Stimulated activated naive B cell treated with anti-CD40 and anti-IgM and Interleukin-4, amounts not matched to agents 10 μg/mL and 1 μg/mL and 100 μg/mL, for 72 hours (primary cell): ENCODE results near the gene KAT6B.

Experiments
- ATAC-seq, 2 donors: fragments of 150-1000 bp; cut with Tn5 transposase; replicated peaks; 2 replicates each; pipeline ENCODE4 v1.10.0; 2021; ENCODE audit warnings: moderate library complexity in 1 of 2
- DNase-seq: peaks from one replicate; pipeline ENCODE4 v3.0.0; 2021
- H3K27ac Mint-ChIP-seq: one replicate; pipeline ENCODE4 v1.8.0; 2022; ENCODE audit warnings: mild to moderate bottlenecking, mixed read lengths
- H3K27me3 Mint-ChIP-seq, 2 donors: one replicate each; pipeline ENCODE4 v1.8.0; 2022; ENCODE audit warnings: mixed read lengths in 2 of 2
- H3K36me3 Mint-ChIP-seq, 2 donors: one replicate each; pipeline ENCODE4 v1.8.0; 2022; ENCODE audit warnings: mixed read lengths in 2 of 2, mild to moderate bottlenecking in 1 of 2
- H3K4me1 Mint-ChIP-seq, 2 donors: one replicate each; pipeline ENCODE4 v1.8.0; 2022; ENCODE audit warnings: mixed read lengths in 2 of 2, mild to moderate bottlenecking in 1 of 2
- H3K4me3 Mint-ChIP-seq, 2 donors: one replicate each; pipeline ENCODE4 v1.8.0; 2022; ENCODE audit warnings: mild to moderate bottlenecking in 2 of 2, mixed read lengths in 2 of 2, moderate library complexity in 1 of 2
- H3K9me3 Mint-ChIP-seq, 2 donors: one replicate each; pipeline ENCODE4 v1.8.0; 2022; ENCODE audit warnings: mixed read lengths in 2 of 2, mild to moderate bottlenecking in 1 of 2

KAT6B gene

GRCh38 chr10:74828946-74829345, 2.5 kb downstream of the KAT6B start:
- peaks cover 38 to 64% of the 10 kb centered on the region in 2 donors for H3K4me1 Mint-ChIP-seq

DNA sequence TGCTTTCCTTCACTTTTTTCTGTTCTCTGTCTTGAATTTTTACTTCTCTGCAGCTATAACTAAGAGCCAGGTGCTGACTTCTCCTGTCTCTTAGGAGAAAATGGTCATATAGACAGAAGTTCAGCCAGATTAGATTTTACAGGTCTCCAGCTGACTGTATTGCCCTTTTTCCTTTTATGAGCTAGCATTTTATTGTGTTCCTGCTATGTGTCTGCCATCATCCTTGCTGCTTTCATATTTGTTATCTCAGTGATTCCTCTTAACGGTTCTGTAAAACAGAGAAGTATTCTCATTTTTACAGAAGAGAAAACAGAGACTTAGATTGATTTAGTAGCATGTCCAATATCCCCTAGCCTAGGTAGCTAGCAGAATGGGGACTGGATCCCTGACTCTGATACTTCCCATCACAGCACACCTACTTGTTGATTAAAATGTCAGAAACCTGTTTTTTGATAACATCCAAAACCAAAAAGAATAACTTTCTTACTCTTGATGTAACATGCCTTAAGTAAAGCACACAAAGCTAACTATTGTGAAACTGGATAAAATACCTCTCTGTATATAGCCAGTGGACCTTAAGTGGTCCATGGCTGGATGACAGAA, 5.2 kb downstream of the KAT6B start:
- Mint-ChIP-seq H3K27me3 (no peaks in the 10 kb centered on the region), H3K4me3 (no peak overlapping the region), H3K4me1 (peaks cover 42 to 76% of the 10 kb centered on the region in 2 donors), H3K27ac (no peak overlapping the region), H3K9me3 (peaks cover 0 to 6% of the 10 kb centered on the region in 2 donors), H3K36me3 (peaks cover 21 to 23% of the 10 kb centered on the region in 2 donors)
- DNase-seq (no peak), ATAC-seq (no peak)

More at GRCh38 chr10:74828946-74829345, 2.5 kb downstream of the KAT6B start:
- peak overlapping the region; percentile 62 for H3K27ac Mint-ChIP-seq
- DNase-seq, result no peak
- peaks cover 0 to 6% of the 10 kb centered on the region in 2 donors for H3K9me3 Mint-ChIP-seq
- H3K36me3 Mint-ChIP-seq, result peaks cover 13% of the 10 kb centered on the region in 2 donors
- no peaks in the 10 kb centered on the region for H3K27me3 Mint-ChIP-seq
- H3K4me3 Mint-ChIP-seq, result peak overlapping the region in 1 of 2 donors; percentile 43
- no peak for ATAC-seq

DNA sequence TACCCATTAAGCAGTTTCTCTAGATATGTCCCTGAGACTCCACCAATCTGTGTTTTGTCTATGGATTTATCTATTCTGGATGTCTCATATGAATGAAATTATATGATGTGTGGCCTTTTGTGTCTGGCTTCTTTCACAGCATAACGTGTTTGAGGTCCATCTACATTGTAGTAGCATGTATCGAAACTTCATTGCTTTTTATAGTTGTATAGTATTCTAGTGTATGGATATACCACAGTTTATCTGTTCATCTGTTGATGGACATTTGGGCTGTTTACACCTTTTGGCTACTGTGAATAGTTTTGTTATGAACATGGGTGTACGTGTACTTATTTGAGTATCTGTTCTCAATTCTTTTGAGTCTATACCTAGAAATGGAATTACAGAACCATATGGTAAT, 9.6 kb downstream of the KAT6B start:
- Mint-ChIP-seq H3K27ac (no peak overlapping the region), H3K9me3 (no peaks in the 10 kb centered on the region), H3K4me3 (no peak overlapping the region), H3K27me3 (no peaks in the 10 kb centered on the region), H3K4me1 (peaks cover 30 to 60% of the 10 kb centered on the region in 2 donors), H3K36me3 (peaks cover 18 to 20% of the 10 kb centered on the region in 2 donors)
- no peak for ATAC-seq
- DNase-seq, result no peak

DNA sequence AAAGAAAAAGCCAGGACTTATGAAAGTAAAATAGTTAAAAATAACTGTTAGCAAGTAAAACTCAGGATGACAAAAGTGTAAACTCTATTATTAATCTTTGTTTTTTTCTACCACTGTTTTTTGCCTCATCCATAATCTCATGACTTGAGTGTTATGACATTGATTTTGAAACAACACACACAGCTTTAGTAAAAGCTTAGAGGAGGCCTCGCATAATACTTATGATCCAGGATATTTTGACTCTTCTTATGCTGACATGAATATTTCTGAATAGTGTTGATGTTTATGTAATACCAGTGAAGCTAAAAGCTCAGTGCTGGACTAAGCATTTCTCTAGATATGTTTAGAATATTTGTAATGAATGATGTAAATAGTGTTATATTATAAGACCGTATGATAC, 10.5 kb downstream of the KAT6B start:
- Mint-ChIP-seq H3K36me3 (peaks cover 18 to 20% of the 10 kb centered on the region in 2 donors), H3K27ac (no peak overlapping the region), H3K4me1 (peaks cover 23 to 55% of the 10 kb centered on the region in 2 donors), H3K9me3 (no peaks in the 10 kb centered on the region), H3K27me3 (no peaks in the 10 kb centered on the region), H3K4me3 (no peak overlapping the region)
- DNase-seq (no peak), ATAC-seq (no peak)

GRCh38 chr10:74837743-74838142, 11.3 kb downstream of the KAT6B start:
- Mint-ChIP-seq H3K4me3 (no peak overlapping the region), H3K27me3 (no peaks in the 10 kb centered on the region), H3K27ac (no peak overlapping the region), H3K9me3 (no peaks in the 10 kb centered on the region), H3K4me1 (peaks cover 26 to 60% of the 10 kb centered on the region in 2 donors), H3K36me3 (peaks cover 21 to 24% of the 10 kb centered on the region in 2 donors)
- ATAC-seq, result no peak
- no peak for DNase-seq

GRCh38 chr10:74839708-74840107, 13.3 kb downstream of the KAT6B start:
- Mint-ChIP-seq H3K36me3 (peaks cover 34 to 36% of the 10 kb centered on the region in 2 donors), H3K9me3 (no peaks in the 10 kb centered on the region), H3K27me3 (no peaks in the 10 kb centered on the region), H3K4me3 (no peak overlapping the region), H3K4me1 (peaks cover 16 to 46% of the 10 kb centered on the region in 2 donors), H3K27ac (no peak overlapping the region)
- DNase-seq, result no peak
- ATAC-seq, result no peak

DNA sequence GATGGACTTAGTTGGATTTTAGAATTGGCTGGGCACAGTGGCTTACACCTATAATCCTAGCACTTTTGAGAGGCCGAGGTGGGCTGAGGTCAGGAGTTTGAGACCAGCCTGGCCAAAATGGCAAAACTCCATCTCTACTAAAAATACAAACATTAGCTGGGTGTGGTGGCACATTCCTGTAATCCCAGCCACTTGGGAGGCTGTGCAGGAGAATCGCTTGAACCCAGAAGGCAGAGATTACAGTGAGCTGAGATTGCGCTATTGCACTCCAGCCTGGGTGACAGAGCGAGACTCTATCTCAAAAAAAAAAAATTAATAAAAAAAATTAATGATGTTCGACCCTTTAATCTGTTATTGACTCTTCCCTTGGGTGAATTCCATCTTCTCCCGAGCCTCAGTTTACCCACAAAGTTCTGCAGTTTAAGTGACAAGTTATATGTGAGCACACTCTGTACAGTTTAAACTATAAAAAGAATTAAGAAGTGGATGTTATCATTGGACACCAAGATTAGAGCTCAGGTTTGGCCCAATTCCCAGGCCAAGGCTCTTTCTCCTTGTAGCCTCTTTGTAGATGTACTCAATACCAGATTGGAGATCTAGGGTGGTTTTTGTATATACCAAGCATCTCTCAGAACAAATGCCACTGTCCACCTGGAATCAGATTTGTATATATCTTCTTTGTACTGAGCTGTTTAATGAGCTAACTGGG, 15.0 kb downstream of the KAT6B start:
- H3K4me1 Mint-ChIP-seq, result peaks cover 10 to 31% of the 10 kb centered on the region in 2 donors
- ATAC-seq, result no peak
- H3K9me3 Mint-ChIP-seq, result no peaks in the 10 kb centered on the region
- H3K27me3 Mint-ChIP-seq, result no peaks in the 10 kb centered on the region
- H3K27ac Mint-ChIP-seq, result no peak overlapping the region
- no peak for DNase-seq
- peaks cover 32 to 33% of the 10 kb centered on the region in 2 donors for H3K36me3 Mint-ChIP-seq
- no peak overlapping the region for H3K4me3 Mint-ChIP-seq

DNA sequence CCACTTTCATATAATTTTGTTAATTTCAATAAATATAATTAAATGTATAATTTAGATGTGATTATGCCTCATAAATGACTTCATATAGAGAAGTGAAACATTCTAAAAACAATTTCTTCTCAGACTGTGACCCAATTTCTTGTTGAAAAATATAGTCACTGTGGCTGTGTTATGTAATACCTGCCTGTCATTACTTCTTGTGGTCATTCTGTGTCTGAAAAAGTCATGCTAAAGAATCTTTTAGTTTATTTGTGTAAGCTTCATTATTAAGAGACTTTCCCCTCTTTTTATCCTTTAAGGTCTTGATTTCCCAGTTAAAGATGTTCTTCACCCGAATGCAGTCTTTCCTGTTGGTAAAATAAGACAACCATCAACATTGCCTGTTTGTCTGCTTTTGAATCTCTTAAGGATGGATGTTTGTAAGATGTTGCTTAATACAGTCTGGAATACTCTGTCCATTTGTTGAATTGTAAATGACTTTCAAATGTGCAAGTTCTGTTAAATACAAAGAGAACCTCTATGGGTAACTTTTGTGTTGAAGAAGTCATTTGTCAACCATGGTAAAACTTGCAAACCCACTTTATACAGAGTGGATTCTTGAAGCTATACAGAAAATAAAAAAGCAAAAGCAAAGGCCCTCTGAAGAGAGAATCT, 16.0 kb downstream of the KAT6B start:
- Mint-ChIP-seq H3K36me3 (peaks cover 32 to 33% of the 10 kb centered on the region in 2 donors), H3K4me3 (no peak overlapping the region), H3K27ac (no peak overlapping the region), H3K27me3 (no peaks in the 10 kb centered on the region), H3K9me3 (no peaks in the 10 kb centered on the region), H3K4me1 (peaks cover 10 to 28% of the 10 kb centered on the region in 2 donors)
- ATAC-seq (no peak), DNase-seq (no peak)

DNA sequence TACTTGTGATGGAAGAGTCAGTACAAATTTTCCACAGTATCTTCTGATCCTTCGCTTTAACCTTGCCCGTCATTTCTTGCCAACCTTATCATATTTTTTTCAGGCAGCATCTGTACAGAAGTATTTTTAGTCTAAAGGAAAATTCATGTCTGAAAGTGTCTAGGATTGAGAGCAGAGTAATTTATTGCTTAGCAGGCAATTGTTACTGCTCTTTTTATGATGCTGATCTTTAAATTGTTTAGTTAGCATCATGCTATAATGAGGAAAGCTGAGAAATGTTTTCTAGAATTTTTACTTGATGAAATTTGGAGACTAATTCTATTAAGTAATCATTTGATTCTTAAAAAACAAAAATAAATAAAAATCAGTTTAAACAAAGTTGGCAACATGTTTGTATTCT, 20.6 kb downstream of the KAT6B start:
- Mint-ChIP-seq H3K27ac (no peak overlapping the region), H3K36me3 (peaks cover 22 to 24% of the 10 kb centered on the region in 2 donors), H3K27me3 (no peaks in the 10 kb centered on the region), H3K4me3 (no peak overlapping the region), H3K9me3 (no peaks in the 10 kb centered on the region), H3K4me1 (peaks cover 5 to 14% of the 10 kb centered on the region in 2 donors)
- DNase-seq, result no peak
- ATAC-seq, result no peak

DNA sequence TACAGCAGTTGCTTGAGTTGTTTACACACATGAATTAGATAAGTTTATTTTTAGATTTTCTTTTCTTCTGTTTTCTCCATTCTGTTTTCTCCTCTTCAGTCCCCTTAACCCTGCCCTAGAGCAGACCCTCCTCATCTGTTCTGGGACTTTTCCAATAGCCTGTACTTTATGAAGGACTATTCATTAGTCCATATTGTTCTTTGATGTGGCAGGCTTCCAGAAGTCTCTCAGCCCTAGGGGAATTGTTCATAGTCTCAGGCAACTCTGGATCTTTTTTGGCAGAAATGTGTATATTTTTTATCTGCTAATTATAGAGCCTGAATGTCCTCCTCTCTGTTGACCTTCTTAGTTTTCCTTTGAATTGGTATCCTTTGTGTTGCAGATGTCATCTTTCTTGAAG, 25.4 kb downstream of the KAT6B start:
- Mint-ChIP-seq H3K9me3 (no peaks in the 10 kb centered on the region), H3K36me3 (peaks cover 12 to 16% of the 10 kb centered on the region in 2 donors), H3K4me3 (no peak overlapping the region), H3K27me3 (no peaks in the 10 kb centered on the region), H3K27ac (peak overlapping the region; percentile 91), H3K4me1 (peaks cover 19 to 45% of the 10 kb centered on the region in 2 donors)
- DNase-seq, result no peak
- no peak for ATAC-seq

DNA sequence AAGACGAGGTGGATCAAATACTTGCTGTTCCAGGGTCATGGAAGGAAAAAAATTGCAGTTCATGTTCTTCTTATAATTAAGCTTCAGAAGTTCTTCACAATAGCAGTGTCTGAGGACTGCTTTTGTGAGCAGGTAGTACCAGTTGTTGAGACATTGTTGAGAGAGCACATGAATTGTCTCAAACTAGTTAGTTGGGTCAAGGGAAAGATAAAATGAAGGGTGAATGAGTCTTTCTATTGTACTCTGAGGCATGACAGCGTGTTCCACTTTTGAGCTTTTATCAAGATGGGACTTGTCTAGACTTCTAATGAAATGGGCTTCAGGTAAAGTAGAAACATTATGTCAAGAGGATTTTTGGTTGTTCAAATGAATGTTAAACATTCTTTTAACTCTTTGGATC, 26.0 kb downstream of the KAT6B start:
- H3K27me3 Mint-ChIP-seq, result no peaks in the 10 kb centered on the region
- peak overlapping the region in 1 of 2 donors; percentile 26 for H3K4me3 Mint-ChIP-seq
- DNase-seq (no peak), ATAC-seq (no peak)
- H3K27ac Mint-ChIP-seq, result peak overlapping the region; percentile 91
- peaks cover 19 to 51% of the 10 kb centered on the region in 2 donors for H3K4me1 Mint-ChIP-seq
- H3K9me3 Mint-ChIP-seq, result no peaks in the 10 kb centered on the region
- peaks cover 16 to 21% of the 10 kb centered on the region in 2 donors for H3K36me3 Mint-ChIP-seq

GRCh38 chr10:74854610-74855009, 28.2 kb downstream of the KAT6B start:
- peaks cover 19 to 53% of the 10 kb centered on the region in 2 donors for H3K4me1 Mint-ChIP-seq
- peak overlapping the region; percentile 26 to 58 for H3K4me3 Mint-ChIP-seq
- no peak for ATAC-seq
- no peak for DNase-seq
- H3K27ac Mint-ChIP-seq, result peak overlapping the region; percentile 92
- H3K27me3 Mint-ChIP-seq, result no peaks in the 10 kb centered on the region
- H3K36me3 Mint-ChIP-seq, result peaks cover 17 to 24% of the 10 kb centered on the region in 2 donors
- H3K9me3 Mint-ChIP-seq, result no peaks in the 10 kb centered on the region

DNA sequence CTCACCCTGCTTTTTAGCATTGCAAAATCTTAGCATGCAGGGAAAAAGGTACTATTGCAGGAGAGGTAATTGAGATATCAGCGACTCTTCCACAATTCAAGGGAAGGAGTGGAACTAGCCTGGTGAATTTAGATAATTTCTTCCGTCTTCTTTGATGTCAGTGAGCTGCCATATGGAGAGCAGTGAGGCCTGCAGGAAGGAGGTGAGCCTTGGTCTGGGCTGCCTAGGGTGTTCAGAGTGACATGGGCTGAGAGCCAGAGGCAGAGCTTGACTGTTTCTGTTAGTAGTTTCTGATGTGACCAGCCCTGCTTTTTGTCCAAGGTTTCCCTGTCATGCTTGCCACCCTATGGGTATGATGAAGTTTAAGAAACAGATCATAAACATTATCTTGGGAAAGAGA, 28.6 kb downstream of the KAT6B start:
- no peak for DNase-seq
- Mint-ChIP-seq H3K27ac (peak overlapping the region; percentile 92), H3K36me3 (peaks cover 17 to 24% of the 10 kb centered on the region in 2 donors), H3K9me3 (no peaks in the 10 kb centered on the region), H3K27me3 (no peaks in the 10 kb centered on the region), H3K4me3 (peak overlapping the region; percentile 26 to 58), H3K4me1 (peaks cover 19 to 53% of the 10 kb centered on the region in 2 donors)
- ATAC-seq, result peak; percentile 37 to 44

DNA sequence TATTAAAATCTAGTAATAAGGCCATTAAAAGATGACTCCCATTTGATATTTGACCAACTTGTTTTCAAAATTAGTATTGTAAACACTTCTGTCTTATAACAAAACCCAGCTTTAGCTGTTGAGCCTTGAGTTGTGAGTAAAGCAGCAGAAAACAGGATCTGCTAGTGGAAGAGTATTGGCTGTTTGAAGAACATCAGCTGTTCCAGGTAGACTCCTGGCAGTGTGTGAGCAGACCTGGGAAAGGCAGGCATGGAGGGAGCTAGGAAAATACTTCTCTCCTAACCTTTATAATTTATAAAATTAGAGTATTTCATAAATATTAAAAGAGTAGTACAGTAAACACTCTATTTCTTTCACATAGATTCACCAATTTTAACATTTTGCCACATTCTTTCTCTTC, 29.0 kb downstream of the KAT6B start:
- no peak for ATAC-seq
- Mint-ChIP-seq H3K9me3 (no peaks in the 10 kb centered on the region), H3K27me3 (no peaks in the 10 kb centered on the region), H3K27ac (peak overlapping the region; percentile 92), H3K36me3 (peaks cover 17 to 24% of the 10 kb centered on the region in 2 donors), H3K4me3 (no peak overlapping the region), H3K4me1 (peaks cover 19 to 53% of the 10 kb centered on the region in 2 donors)
- no peak for DNase-seq
